Keratinocyte (primary cell): ENCODE results near the gene TBCB. TPM values are rescaled to one million over a fixed set of nuclear protein-coding genes. Genes with fewer than 3 reads are reported as not detected.

Experiments
- DNase-seq: peaks from one replicate; pipeline ENCODE4 v3.0.0-alpha.2; 2011; ENCODE audit warnings: low read depth, missing footprints, low spot score
- FAIRE-seq: peaks from 2 replicates; lab custom pipeline; 2011; peaks lifted over from hg19 to GRCh38; lab: Jason Lieb, UNC
- H2AFZ ChIP-seq: 2 replicates; pipeline ENCODE4 v1.6.0; 2012; ENCODE audit warnings: low read length, control low read depth, inconsistent platforms; ENCODE audit not compliant: control insufficient read depth
- H3K27ac ChIP-seq: 2 replicates; pipeline ENCODE4 v1.5.1; 2011; ENCODE audit warnings: low read length; ENCODE audit not compliant: control insufficient read depth, insufficient read depth
- H3K27me3 ChIP-seq: 3 replicates; pipeline ENCODE4 v1.6.0; 2011; ENCODE audit warnings: low read length; ENCODE audit not compliant: control insufficient read depth, insufficient read depth; ENCODE audit errors: extremely low read depth
- H3K36me3 ChIP-seq, 2 experiments: 2 replicates in 1 of 2; 3 replicates in 1 of 2; pipeline ENCODE4 v1.5.1; 2011; ENCODE audit warnings: low read length in 2 of 2, mild to moderate bottlenecking in 1 of 2; ENCODE audit not compliant: control insufficient read depth in 2 of 2, insufficient read depth in 2 of 2; ENCODE audit errors: extremely low read depth in 1 of 2
- H3K4me1 ChIP-seq: 3 replicates; pipeline ENCODE4 v1.5.1; 2011; ENCODE audit warnings: low read length; ENCODE audit not compliant: control insufficient read depth, insufficient read depth; ENCODE audit errors: extremely low read depth
- H3K4me2 ChIP-seq: 3 replicates; pipeline ENCODE4 v1.6.0; 2011; ENCODE audit warnings: low read depth, low read length; ENCODE audit not compliant: control insufficient read depth, insufficient read depth; ENCODE audit errors: extremely low read depth
- H3K4me3 ChIP-seq, 3 experiments: fragments of 200-600 bp in 1 of 3; sonication (generic) in 1 of 3; 2 replicates in 2 of 3; 3 replicates in 1 of 3; pipeline ENCODE4 v1.5.1; 2011 to 2016; ENCODE audit warnings: low read length in 3 of 3, mild to moderate bottlenecking in 3 of 3, control low read depth in 2 of 3, inconsistent platforms in 1 of 3, low read depth in 1 of 3, mixed read lengths in 1 of 3, mixed run types in 1 of 3, moderate library complexity in 1 of 3; ENCODE audit not compliant: control insufficient read depth in 2 of 3, insufficient read depth in 2 of 3; ENCODE audit errors: extremely low read depth in 1 of 3
- H3K79me2 ChIP-seq: 2 replicates; pipeline ENCODE4 v1.6.0; 2012; ENCODE audit warnings: low read length; ENCODE audit not compliant: control insufficient read depth, insufficient read depth
- H3K9ac ChIP-seq: 3 replicates; pipeline ENCODE4 v1.6.0; 2011; ENCODE audit warnings: low read length; ENCODE audit not compliant: control insufficient read depth, insufficient read depth; ENCODE audit errors: extremely low read depth
- H3K9me1 ChIP-seq: 3 replicates; pipeline ENCODE4 v1.6.0; 2011; ENCODE audit warnings: low read length; ENCODE audit not compliant: control insufficient read depth, insufficient read depth; ENCODE audit errors: extremely low read depth
- H3K9me3 ChIP-seq: 2 replicates; pipeline ENCODE4 v1.5.1; 2012; ENCODE audit warnings: low read depth, low read length; ENCODE audit not compliant: control insufficient read depth
- H4K20me1 ChIP-seq: 3 replicates; pipeline ENCODE4 v1.6.0; 2011; ENCODE audit warnings: low read length; ENCODE audit not compliant: control insufficient read depth, insufficient read depth; ENCODE audit errors: extremely low read depth
- CTCF ChIP-seq, 3 experiments: IDR thresholded peaks in 1 of 3; conservative IDR thresholded peaks in 1 of 3; optimal IDR thresholded peaks in 1 of 3; 2 replicates in 2 of 3; 3 replicates in 1 of 3; pipeline versions ENCODE3 to v1.5.1; 2011; ENCODE audit warnings: low read length in 3 of 3, mild to moderate bottlenecking in 3 of 3, moderate library complexity in 2 of 3, control low read depth in 1 of 3, inconsistent platforms in 1 of 3; ENCODE audit not compliant: insufficient read depth in 2 of 3; ENCODE audit errors: extremely low read depth in 1 of 3
- EZH2 ChIP-seq: IDR thresholded peaks from one replicate; pipeline ENCODE4 v1.6.1; 2012; ENCODE audit warnings: inconsistent platforms, mild to moderate bottlenecking, low read length, moderate library complexity
- dilution Hi-C: fragments of 300-500 bp; cut with MboI; formaldehyde crosslinking; loops from one replicate; pipeline ENCODE4 v1.7.0; 2020; ENCODE audit warnings: low sequenced_read_pairs; ENCODE audit not compliant: extremely low pct_ligation_motif_present
- polyA plus RNA-seq, 5 experiments: library from polyadenylated mRNA; depleted of rRNA in 3 of 5; stranded (reverse) in 3 of 5; stranded (forward) in 1 of 5; unstranded in 1 of 5; fragments of >200 nt; gene quantifications; 1 replicate in 1 of 5; 2 replicates in 3 of 5; 3 replicates in 1 of 5; pipeline versions ENCODE4 v1.2.1 to v1.2.3, GENCODE V29; 2011 to 2012; ENCODE audit warnings: missing spikeins in 2 of 5, low read depth in 1 of 5, low replicate concordance in 1 of 5

Gene TBCB
- polyA plus RNA-seq, 1 donor (not counting 4 experiments of a cell fraction or from before 2014, with no cell fraction given) = 183 TPM

DNA sequence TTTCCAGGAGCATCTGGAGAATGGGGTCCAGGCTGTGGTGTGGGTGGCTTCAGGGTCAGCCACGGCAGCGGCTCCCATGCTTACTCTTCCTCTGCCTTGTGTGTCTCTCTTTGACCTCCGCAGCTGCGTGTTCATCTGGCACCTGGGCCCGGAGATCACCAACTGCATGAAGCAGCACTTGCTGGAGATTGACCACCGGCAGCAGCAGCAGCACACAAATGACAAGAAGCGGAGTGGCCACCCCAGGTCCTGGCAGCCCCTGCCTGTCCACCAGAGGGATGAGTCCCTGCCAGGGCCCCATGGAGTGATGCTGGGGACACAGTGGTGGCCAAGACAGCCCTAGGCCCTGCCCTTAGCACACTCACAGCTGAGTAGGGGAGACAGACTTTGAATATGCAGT lies 22.7 kb upstream of the TBCB start:
- H3K36me3 ChIP-seq = peaks cover 3 to 4% of the 10 kb centered on the region in 2 experiments
- H3K4me3 ChIP-seq = no peak overlapping the region
- dilution Hi-C loops = no loop called here
- no peaks in the 10 kb centered on the region for H3K9me1 ChIP-seq
- no peaks in the 10 kb centered on the region for H4K20me1 ChIP-seq
- no peak overlapping the region for H3K9ac ChIP-seq
- DNase-seq (no peak), FAIRE-seq (no peak)
- no peaks in the 10 kb centered on the region for H3K27me3 ChIP-seq
- H3K4me2 ChIP-seq = no peak overlapping the region
- H2AFZ ChIP-seq = no peak overlapping the region
- TF ChIP-seq CTCF (optimal IDR thresholded peaks at IDR 0.05 in 1 of 3, IDR thresholded peaks at IDR 0.05 in 1 of 3, conservative IDR thresholded peaks at IDR 0.05 in 1 of 3; ENCODE audit: extremely low read depth in 1 of 3, insufficient read depth in 2 of 3, low read length in 3 of 3) (no peak), EZH2 (no peak)
- no peaks in the 10 kb centered on the region for H3K9me3 ChIP-seq
- H3K4me1 ChIP-seq = no peaks in the 10 kb centered on the region
- H3K79me2 ChIP-seq = no peaks in the 10 kb centered on the region
- H3K27ac ChIP-seq = no peak overlapping the region

GRCh38 chr19:36093146-36093662 lies 22.1 kb upstream of the TBCB start:
- FAIRE-seq (no peak), DNase-seq (no peak)
- Histone ChIP-seq H3K4me2 (no peak overlapping the region), H2AFZ (no peak overlapping the region), H3K79me2 (no peaks in the 10 kb centered on the region), H3K36me3 (peaks cover 3 to 6% of the 10 kb centered on the region in 2 experiments), H3K9me1 (no peaks in the 10 kb centered on the region), H4K20me1 (no peaks in the 10 kb centered on the region), H3K9me3 (no peaks in the 10 kb centered on the region), H3K9ac (no peak overlapping the region), H3K4me3 (no peak overlapping the region), H3K27ac (no peak overlapping the region), H3K27me3 (no peaks in the 10 kb centered on the region), H3K4me1 (no peaks in the 10 kb centered on the region)
- dilution Hi-C loops = no loop called here
- TF ChIP-seq EZH2 (no peak), CTCF (optimal IDR thresholded peaks at IDR 0.05 in 1 of 3, IDR thresholded peaks at IDR 0.05 in 1 of 3, conservative IDR thresholded peaks at IDR 0.05 in 1 of 3; ENCODE audit: extremely low read depth in 1 of 3, insufficient read depth in 2 of 3, low read length in 3 of 3) (no peak)
